ENCODE data around the gene CRY2. TPM values are rescaled to one million over a fixed set of nuclear protein-coding genes. Genes with fewer than 3 reads are reported as not detected.

The CRY2 gene
- polyA plus RNA-seq, 4 donors: 6.7 to 23.1 (median 10.1) TPM

GRCh38 chr11:45926536-45927331, 79.5 kb downstream of the CRY2 start:
- DNase-seq (no peak), FAIRE-seq (no peak)
- H3K4me3 ChIP-seq (ENCODE audit: low read depth in 1 of 3, low read length in 3 of 3): no peak overlapping the region
- no peaks in the 10 kb centered on the region for H3K9me3 ChIP-seq (ENCODE audit: control insufficient read depth in 2 of 2, insufficient read depth in 1 of 2, low read depth in 1 of 2, low read length in 1 of 2)
- 89 to 93% (median 90%) methylated on average over 12 of the region's 12 CpGs for WGBS, 3 donors
- H3K27ac ChIP-seq (ENCODE audit: low read depth in 1 of 3, low read length in 2 of 3): no peak overlapping the region
- peaks cover 0 to 15% (median 3%) of the 10 kb centered on the region in 3 donors for H3K27me3 ChIP-seq (ENCODE audit: control insufficient read depth in 3 of 3, insufficient read depth in 3 of 3, low read length in 3 of 3)
- H3K36me3 ChIP-seq (ENCODE audit: control insufficient read depth in 3 of 3, insufficient read depth in 2 of 3, low read depth in 1 of 3, low read length in 3 of 3): peaks cover 0 to 39% (median 0%) of the 10 kb centered on the region in 3 donors
- peaks cover 0 to 17% (median 3%) of the 10 kb centered on the region in 3 donors for H3K4me1 ChIP-seq (ENCODE audit: control insufficient read depth in 3 of 3, insufficient read depth in 2 of 3, low read depth in 1 of 3, low read length in 2 of 3)

- Histone ChIP-seq H3K4me3 (ENCODE audit: low read depth in 1 of 3, low read length in 3 of 3) (no peak overlapping the region), H3K27me3 (ENCODE audit: control insufficient read depth in 3 of 3, insufficient read depth in 3 of 3, low read length in 3 of 3) (peaks cover 0 to 11% (median 3%) of the 10 kb centered on the region in 3 donors), H3K36me3 (ENCODE audit: control insufficient read depth in 3 of 3, insufficient read depth in 2 of 3, low read depth in 1 of 3, low read length in 3 of 3) (peaks cover 0 to 45% (median 0%) of the 10 kb centered on the region in 3 donors), H3K4me1 (ENCODE audit: control insufficient read depth in 3 of 3, insufficient read depth in 2 of 3, low read depth in 1 of 3, low read length in 2 of 3) (peaks cover 0 to 15% (median 1%) of the 10 kb centered on the region in 3 donors), H3K27ac (ENCODE audit: low read depth in 1 of 3, low read length in 2 of 3) (no peak overlapping the region), H3K9me3 (ENCODE audit: control insufficient read depth in 2 of 2, insufficient read depth in 1 of 2, low read depth in 1 of 2, low read length in 1 of 2) (no peaks in the 10 kb centered on the region)
- DNase-seq: no peak
- WGBS, 3 donors: 65 to 80% (median 80%) methylated on average over 15 of the region's 15 CpGs
- no peak for FAIRE-seq
Observed at GRCh38 chr11:45927332-45927683, 80.0 kb downstream of the CRY2 start.

GRCh38 chr11:45927684-45928413, 80.6 kb downstream of the CRY2 start:
- Histone ChIP-seq H3K4me3 (ENCODE audit: low read depth in 1 of 3, low read length in 3 of 3) (no peak overlapping the region), H3K4me1 (ENCODE audit: control insufficient read depth in 3 of 3, insufficient read depth in 2 of 3, low read depth in 1 of 3, low read length in 2 of 3) (peaks cover 0 to 15% (median 0%) of the 10 kb centered on the region in 3 donors), H3K27ac (ENCODE audit: low read depth in 1 of 3, low read length in 2 of 3) (no peak overlapping the region), H3K9me3 (ENCODE audit: control insufficient read depth in 2 of 2, insufficient read depth in 1 of 2, low read depth in 1 of 2, low read length in 1 of 2) (no peaks in the 10 kb centered on the region), H3K36me3 (ENCODE audit: control insufficient read depth in 3 of 3, insufficient read depth in 2 of 3, low read depth in 1 of 3, low read length in 3 of 3) (peaks cover 0 to 46% (median 0%) of the 10 kb centered on the region in 3 donors), H3K27me3 (ENCODE audit: control insufficient read depth in 3 of 3, insufficient read depth in 3 of 3, low read length in 3 of 3) (peaks cover 0 to 11% (median 3%) of the 10 kb centered on the region in 3 donors)
- FAIRE-seq: no peak
- DNase-seq: no peak
- WGBS, 3 donors: 91 to 96% (median 91%) methylated on average over 27 of the region's 27 CpGs

GRCh38 chr11:45928535-45929215, 81.4 kb downstream of the CRY2 start:
- H3K27me3 ChIP-seq (ENCODE audit: control insufficient read depth in 3 of 3, insufficient read depth in 3 of 3, low read length in 3 of 3): peaks cover 0 to 5% (median 0%) of the 10 kb centered on the region in 3 donors
- no peak overlapping the region for H3K4me3 ChIP-seq (ENCODE audit: low read depth in 1 of 3, low read length in 3 of 3)
- H3K9me3 ChIP-seq (ENCODE audit: control insufficient read depth in 2 of 2, insufficient read depth in 1 of 2, low read depth in 1 of 2, low read length in 1 of 2): no peaks in the 10 kb centered on the region
- H3K27ac ChIP-seq (ENCODE audit: low read depth in 1 of 3, low read length in 2 of 3): no peak overlapping the region
- 82 to 87% (median 82%) methylated on average over 13 of the region's 13 CpGs for WGBS, 3 donors
- DNase-seq (no peak), FAIRE-seq (no peak)
- H3K36me3 ChIP-seq (ENCODE audit: control insufficient read depth in 3 of 3, insufficient read depth in 2 of 3, low read depth in 1 of 3, low read length in 3 of 3): peaks cover under 1 to 54% (median 2%) of the 10 kb centered on the region in 3 donors
- H3K4me1 ChIP-seq (ENCODE audit: control insufficient read depth in 3 of 3, insufficient read depth in 2 of 3, low read depth in 1 of 3, low read length in 2 of 3): peaks cover 0 to 15% (median 0%) of the 10 kb centered on the region in 3 donors

- Histone ChIP-seq H3K9me3 (ENCODE audit: control insufficient read depth in 2 of 2, insufficient read depth in 1 of 2, low read depth in 1 of 2, low read length in 1 of 2) (no peaks in the 10 kb centered on the region), H3K4me3 (ENCODE audit: low read depth in 1 of 3, low read length in 3 of 3) (no peak overlapping the region), H3K27ac (ENCODE audit: low read depth in 1 of 3, low read length in 2 of 3) (peak overlapping the region in 1 of 3 donors; percentile 11), H3K27me3 (ENCODE audit: control insufficient read depth in 3 of 3, insufficient read depth in 3 of 3, low read length in 3 of 3) (no peaks in the 10 kb centered on the region), H3K4me1 (ENCODE audit: control insufficient read depth in 3 of 3, insufficient read depth in 2 of 3, low read depth in 1 of 3, low read length in 2 of 3) (peaks cover 0 to 15% (median 0%) of the 10 kb centered on the region in 3 donors), H3K36me3 (ENCODE audit: control insufficient read depth in 3 of 3, insufficient read depth in 2 of 3, low read depth in 1 of 3, low read length in 3 of 3) (peaks cover 2 to 61% (median 3%) of the 10 kb centered on the region in 3 donors)
- DNase-seq: peak in 1 of 2 donors; percentile 22
- 47 to 53% (median 48%) methylated on average over 10 of the region's 10 CpGs for WGBS, 3 donors
- no peak for FAIRE-seq
Observed at GRCh38 chr11:45929486-45930030, 82.3 kb downstream of the CRY2 start.

- no peaks in the 10 kb centered on the region for H3K9me3 ChIP-seq (ENCODE audit: control insufficient read depth in 2 of 2, insufficient read depth in 1 of 2, low read depth in 1 of 2, low read length in 1 of 2)
- DNase-seq: peak; percentile 45 to 72
- FAIRE-seq: no peak
- peaks cover 0 to 15% (median 0%) of the 10 kb centered on the region in 3 donors for H3K4me1 ChIP-seq (ENCODE audit: control insufficient read depth in 3 of 3, insufficient read depth in 2 of 3, low read depth in 1 of 3, low read length in 2 of 3)
- peak overlapping the region in 1 of 3 donors; percentile 11 for H3K27ac ChIP-seq (ENCODE audit: low read depth in 1 of 3, low read length in 2 of 3)
- no peaks in the 10 kb centered on the region for H3K27me3 ChIP-seq (ENCODE audit: control insufficient read depth in 3 of 3, insufficient read depth in 3 of 3, low read length in 3 of 3)
- no peak overlapping the region for H3K4me3 ChIP-seq (ENCODE audit: low read depth in 1 of 3, low read length in 3 of 3)
- peaks cover 2 to 68% (median 3%) of the 10 kb centered on the region in 3 donors for H3K36me3 ChIP-seq (ENCODE audit: control insufficient read depth in 3 of 3, insufficient read depth in 2 of 3, low read depth in 1 of 3, low read length in 3 of 3)
- WGBS, 3 donors: 13 to 48% (median 32%) methylated on average over 14 of the region's 14 CpGs
Observed at GRCh38 chr11:45930031-45930794, 82.9 kb downstream of the CRY2 start.

GRCh38 chr11:45930951-45931570, 83.8 kb downstream of the CRY2 start:
- FAIRE-seq (no peak), DNase-seq (no peak)
- Histone ChIP-seq H3K27me3 (ENCODE audit: control insufficient read depth in 3 of 3, insufficient read depth in 3 of 3, low read length in 3 of 3) (no peaks in the 10 kb centered on the region), H3K36me3 (ENCODE audit: control insufficient read depth in 3 of 3, insufficient read depth in 2 of 3, low read depth in 1 of 3, low read length in 3 of 3) (peaks cover 3 to 71% (median 6%) of the 10 kb centered on the region in 3 donors), H3K9me3 (ENCODE audit: control insufficient read depth in 2 of 2, insufficient read depth in 1 of 2, low read depth in 1 of 2, low read length in 1 of 2) (no peaks in the 10 kb centered on the region), H3K4me3 (ENCODE audit: low read depth in 1 of 3, low read length in 3 of 3) (no peak overlapping the region), H3K4me1 (ENCODE audit: control insufficient read depth in 3 of 3, insufficient read depth in 2 of 3, low read depth in 1 of 3, low read length in 2 of 3) (peaks cover 0 to 15% (median 0%) of the 10 kb centered on the region in 3 donors), H3K27ac (ENCODE audit: low read depth in 1 of 3, low read length in 2 of 3) (no peak overlapping the region)
- WGBS, 3 donors: 79 to 83% (median 82%) methylated on average over 8 of the region's 8 CpGs
